HFF-Myc (cell line): ENCODE data around the gene PITX1.

Experiments
- DNase-seq: peaks from one replicate; pipeline ENCODE4 v3.0.0-alpha.2; 2011; ENCODE audit warnings: low read depth; ENCODE audit errors: extremely low read depth
- H3K4me3 ChIP-seq: replicated peaks from 2 replicates; pipeline ENCODE4 v1.5.1; 2011; ENCODE audit warnings: low read depth, mild to moderate bottlenecking, control low read depth, low read length
- CTCF ChIP-seq: IDR thresholded peaks from 2 replicates; pipeline ENCODE4 v1.5.1; 2012; ENCODE audit warnings: mild to moderate bottlenecking, low read depth, low read length, control low read depth; ENCODE audit errors: missing control alignments

PITX1 gene

DNA sequence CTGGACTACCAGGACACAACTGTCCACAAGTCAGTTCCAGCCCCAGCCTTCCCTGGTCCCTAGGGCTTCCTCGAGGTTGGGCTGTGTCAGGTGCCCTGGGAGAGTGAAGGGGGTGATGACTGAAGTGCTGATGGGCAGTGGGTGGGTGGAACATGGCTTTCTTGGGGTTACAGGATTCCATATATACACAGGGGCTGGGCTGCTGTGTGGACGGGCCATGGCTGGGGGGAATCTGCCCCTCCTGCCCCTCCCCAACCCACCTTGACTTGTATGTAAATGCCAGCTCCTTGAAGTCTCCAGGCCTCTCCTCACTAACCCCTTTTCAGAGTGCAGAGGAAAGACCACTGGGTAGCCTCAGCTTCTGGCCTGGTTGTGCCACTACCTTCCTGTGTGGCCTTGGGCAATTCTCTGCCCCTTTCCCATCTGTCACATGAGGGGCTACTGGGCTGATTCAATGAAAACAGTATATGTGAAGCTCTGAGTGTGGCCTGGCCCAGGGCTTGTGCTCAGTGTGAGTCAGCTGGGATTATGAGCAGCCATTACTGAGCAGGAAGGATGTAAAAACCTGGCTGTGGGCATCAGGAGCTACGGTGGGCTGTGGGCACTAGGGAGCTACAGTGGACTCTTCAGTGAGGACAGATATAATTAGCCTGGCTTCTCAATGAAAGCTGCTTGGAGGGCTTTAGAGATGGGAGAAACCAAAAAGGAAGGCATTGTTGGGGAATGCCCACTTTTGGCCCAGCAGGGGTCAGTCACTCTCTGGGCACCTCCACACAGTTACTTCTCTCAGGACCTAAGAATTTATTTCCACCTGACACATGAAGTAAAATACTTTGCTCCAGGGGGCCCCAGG lies 23.3 kb downstream of the PITX1 start:
- DNase-seq, result no peak
- TF ChIP-seq CTCF, result peak; percentile 36

GRCh38 chr5:135009736-135010501 lies 24.1 kb downstream of the PITX1 start:
- no peak for TF ChIP-seq CTCF
- no peak overlapping the region for H3K4me3 ChIP-seq
- DNase-seq, result no peak

More for the DNA sequence above, 23.3 kb downstream of the PITX1 start:
- H3K4me3 ChIP-seq, result no peak overlapping the region

GRCh38 chr5:135008981-135009735 lies 24.9 kb downstream of the PITX1 start:
- no peak for DNase-seq
- TF ChIP-seq CTCF, result no peak
- no peak overlapping the region for H3K4me3 ChIP-seq

DNA sequence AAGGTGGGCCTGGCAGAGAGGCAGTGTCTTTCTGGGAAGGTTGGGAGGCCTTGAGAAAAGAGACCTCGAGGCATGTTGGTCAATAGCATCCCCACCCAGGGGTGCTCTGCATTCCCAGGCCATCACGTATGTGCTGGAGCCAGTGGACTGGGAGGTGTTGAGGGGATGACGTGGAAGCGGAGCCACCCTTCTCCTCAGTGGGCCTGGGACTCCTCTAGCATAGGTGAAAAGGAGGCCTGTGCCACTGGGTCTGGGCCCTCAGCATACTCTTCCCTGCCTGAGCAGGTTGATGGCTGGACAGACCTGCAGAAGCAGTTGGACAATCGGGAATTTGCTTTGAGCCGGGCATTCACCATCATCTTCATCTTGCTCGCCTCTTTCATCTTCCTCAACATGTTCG lies 25.5 kb downstream of the PITX1 start:
- DNase-seq, result no peak
- no peak for TF ChIP-seq CTCF
- no peak overlapping the region for H3K4me3 ChIP-seq

GRCh38 chr5:135007749-135008363 lies 26.2 kb downstream of the PITX1 start:
- DNase-seq, result no peak
- no peak overlapping the region for H3K4me3 ChIP-seq
- TF ChIP-seq CTCF, result no peak

DNA sequence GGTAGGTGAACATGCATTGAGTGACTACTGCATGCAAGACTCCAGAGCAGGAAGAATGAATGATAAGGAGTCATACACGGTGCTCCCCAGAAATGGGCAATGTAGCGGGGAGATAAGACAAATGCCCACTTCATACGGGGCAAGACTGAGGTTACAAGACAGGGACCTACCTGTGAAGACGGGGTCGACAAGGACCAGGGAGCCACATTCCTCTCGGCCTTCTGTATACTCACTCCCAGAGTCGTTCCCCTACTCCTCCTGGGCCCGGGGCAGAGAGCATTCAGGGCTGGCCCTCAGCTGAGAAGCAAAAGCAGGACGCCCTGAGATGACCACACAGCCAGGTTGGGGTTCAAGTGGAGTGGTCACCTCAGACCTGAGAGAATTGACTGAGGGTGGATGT lies 26.7 kb downstream of the PITX1 start:
- no peak overlapping the region for H3K4me3 ChIP-seq
- no peak for DNase-seq
- TF ChIP-seq CTCF, result no peak
